K562 (cell line): ENCODE measurements around the gene IGSF21.

Source experiments
- BHLHE40 ChIP-seq: IDR thresholded peaks from 2 replicates; pipeline ENCODE4 v1.6.1; 2011; ENCODE audit warnings: low read length, improper control_type of control experiment
- CHD2 ChIP-seq: IDR thresholded peaks from 2 replicates; pipeline ENCODE4 v1.6.1; 2011; ENCODE audit warnings: low read depth, low read length

GRCh38 chr1:18161690-18162089, 54.1 kb downstream of the IGSF21 start:
- TF ChIP-seq BHLHE40 (no peak), CHD2 (no peak)
